Measurements from ENCODE around the gene ELOB. TPM values are rescaled to one million over a fixed set of nuclear protein-coding genes. Genes with fewer than 3 reads are reported as not detected.

ELOB gene
- total and polyA plus RNA-seq, 2 of the 13 experiments (the other 11 are each of a cell fraction or from before 2014, with no cell fraction given) = 208 to 225 TPM

GRCh38 chr16:2752035-2752849 is 24.8 kb downstream of the ELOB start, which contains the start of gene SRRM2 (continued):
- TF ChIP-seq FUBP1 (CRISPR knock-in tag; IDR thresholded peaks at IDR 0.05; ENCODE audit: borderline replicate concordance) (no peak), ZBTB20 (CRISPR knock-in tag; IDR thresholded peaks at IDR 0.05; ENCODE audit: borderline replicate concordance, low read depth) (peak; percentile 73; the same call in 1 of the 2 replicates), ZSCAN9 (CRISPR knock-in tag; IDR thresholded peaks at IDR 0.05; ENCODE audit: borderline replicate concordance) (no peak), TBP (CRISPR knock-in tag; IDR thresholded peaks at IDR 0.05) (no peak), PAWR (CRISPR knock-in tag; IDR thresholded peaks at IDR 0.05; ENCODE audit: borderline replicate concordance) (no peak), IKZF4 (CRISPR knock-in tag; IDR thresholded peaks at IDR 0.05; ENCODE audit: borderline replicate concordance, low read depth, not compliant biosample characterization) (peak; percentile 80), SRSF4 (IDR thresholded peaks at IDR 0.05; ENCODE audit: low read depth, low read length, poor library complexity, severe bottlenecking) (no peak), ZNF251 (CRISPR knock-in tag; IDR thresholded peaks at IDR 0.05) (no peak), MXD4 (CRISPR knock-in tag; IDR thresholded peaks at IDR 0.05) (peak; percentile 54; the same call in 1 of the 2 replicates), AHR (CRISPR knock-in tag; IDR thresholded peaks at IDR 0.05) (peak; percentile 69), ZBTB38 (CRISPR knock-in tag; IDR thresholded peaks at IDR 0.05) (no peak), ZNF496 (CRISPR knock-in tag; IDR thresholded peaks at IDR 0.05; ENCODE audit: insufficient replicate concordance) (no peak), BHLHE40 (IDR thresholded peaks at IDR 0.05; ENCODE audit: low read length) (0 out of 2 replicates have a peak, but pooled peaks have one; percentile 7), RFX3 (CRISPR knock-in tag; IDR thresholded peaks at IDR 0.05) (no peak), ZNF775 (CRISPR knock-in tag; IDR thresholded peaks at IDR 0.05; ENCODE audit: borderline replicate concordance) (peak; percentile 82; the same call in 1 of the 2 replicates), IRX3 (CRISPR knock-in tag; IDR thresholded peaks at IDR 0.05; ENCODE audit: borderline replicate concordance, low read depth) (no peak; the same call in 1 of the 2 replicates), ZNF512B (CRISPR knock-in tag; IDR thresholded peaks at IDR 0.05; ENCODE audit: borderline replicate concordance) (no peak), FLYWCH1 (CRISPR knock-in tag; IDR thresholded peaks at IDR 0.05) (no peak), YY1 (IDR thresholded peaks at IDR 0.05; ENCODE audit: insufficient read depth, insufficient replicate concordance, low read depth, low read length) (peak; percentile 97), ZBTB14 (CRISPR knock-in tag; IDR thresholded peaks at IDR 0.05) (peak; percentile 52), SRF (IDR thresholded peaks at IDR 0.05; ENCODE audit: low read depth, low read length) (no peak), ZNF20 (CRISPR knock-in tag; IDR thresholded peaks at IDR 0.05) (0 out of 2 replicates have a peak, but pooled peaks have one; percentile 74), SIN3B (IDR thresholded peaks at IDR 0.05; ENCODE audit: low read length) (no peak), MAFK (conservative IDR thresholded peaks at IDR 0.05 in 1 of 2, IDR thresholded peaks at IDR 0.05 in 1 of 2; ENCODE audit: low read length in 2 of 2) (peak; percentile 76 to 82)

Data from HepG2 (cell line).